Measurements from ENCODE around the gene IRAK2.
"Not testable (repeated sequence)": the region's sequence is repeated elsewhere in the genome, so short reads cannot be mapped to it uniquely, and the experiment has no call there.

The IRAK2 gene

DNA sequence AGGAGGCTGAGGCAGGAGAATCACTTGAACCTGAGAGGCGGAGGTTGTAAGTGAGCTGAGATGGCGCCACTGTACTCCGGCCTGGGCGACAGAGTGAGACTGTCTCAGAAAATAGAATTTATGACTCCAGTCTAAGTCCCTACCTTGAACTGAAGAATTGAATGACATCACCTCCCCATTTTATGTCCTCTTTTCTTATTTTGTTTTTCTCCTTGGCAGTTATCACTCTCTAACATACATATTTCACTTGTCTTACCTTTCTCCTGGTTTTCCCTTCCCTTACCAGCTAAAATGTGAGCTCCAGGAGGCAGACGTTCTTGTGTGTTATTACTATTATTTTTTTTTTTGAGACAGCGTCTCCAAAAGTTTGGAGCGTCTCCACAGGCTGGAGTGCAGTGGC, 91.1 kb downstream of the IRAK2 start:
- no peak for DNase-seq (ENCODE audit: low spot score)

DNA sequence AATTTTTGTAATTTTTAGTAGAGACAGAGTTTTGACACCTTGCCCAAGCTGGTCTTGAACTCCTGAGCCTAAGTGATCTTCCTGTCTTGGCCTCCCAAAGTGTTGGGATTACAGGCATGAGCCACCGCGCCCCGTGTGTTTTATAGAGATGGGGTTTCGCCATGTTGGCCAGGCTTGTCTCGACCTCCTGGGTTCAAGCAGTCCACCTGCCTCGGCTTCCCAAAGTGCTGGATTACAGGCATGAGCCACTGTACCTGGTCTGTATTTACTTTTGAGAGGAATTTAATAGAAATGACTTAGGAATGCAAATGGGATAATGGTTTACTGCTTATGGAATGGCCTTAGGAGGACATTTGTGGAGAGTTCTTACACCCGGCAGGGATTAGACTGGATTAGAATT, 94.3 kb downstream of the IRAK2 start:
- DNase-seq (ENCODE audit: low spot score): no peak

GRCh38 chr3:10259798-10260197, 95.1 kb downstream of the IRAK2 start:
- DNase-seq (ENCODE audit: low spot score): no peak

DNA sequence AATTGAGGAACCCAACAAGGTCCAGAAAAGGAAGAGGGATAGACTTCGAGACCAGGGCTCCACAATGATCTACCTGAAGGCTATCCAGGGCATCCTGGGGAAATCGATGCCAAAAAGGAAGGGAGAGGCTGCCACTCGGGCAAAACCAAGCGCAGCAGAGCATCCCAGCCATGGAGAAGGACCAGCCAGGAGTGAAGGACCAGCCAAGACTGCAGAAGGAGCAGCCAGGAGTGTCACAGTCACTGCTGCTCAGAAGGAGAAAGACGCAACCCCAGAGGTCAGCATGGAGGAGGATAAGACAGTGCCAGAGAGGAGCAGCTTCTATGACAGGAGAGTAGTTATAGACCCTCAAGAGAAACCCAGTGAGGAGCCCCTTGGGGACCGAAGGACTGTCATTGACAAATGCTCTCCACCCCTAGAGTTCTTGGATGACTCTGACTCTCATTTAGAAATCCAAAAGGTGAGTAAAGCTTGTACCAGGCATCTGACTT, 95.5 kb downstream of the IRAK2 start:
- no peak for DNase-seq (ENCODE audit: low spot score)

GRCh38 chr3:10262027-10262426, 97.3 kb downstream of the IRAK2 start:
- no peak for DNase-seq (ENCODE audit: low spot score)

- DNase-seq (ENCODE audit: low spot score): peak; percentile 61
Observed at GRCh38 chr3:10263646-10264363, 99.1 kb downstream of the IRAK2 start.

DNA sequence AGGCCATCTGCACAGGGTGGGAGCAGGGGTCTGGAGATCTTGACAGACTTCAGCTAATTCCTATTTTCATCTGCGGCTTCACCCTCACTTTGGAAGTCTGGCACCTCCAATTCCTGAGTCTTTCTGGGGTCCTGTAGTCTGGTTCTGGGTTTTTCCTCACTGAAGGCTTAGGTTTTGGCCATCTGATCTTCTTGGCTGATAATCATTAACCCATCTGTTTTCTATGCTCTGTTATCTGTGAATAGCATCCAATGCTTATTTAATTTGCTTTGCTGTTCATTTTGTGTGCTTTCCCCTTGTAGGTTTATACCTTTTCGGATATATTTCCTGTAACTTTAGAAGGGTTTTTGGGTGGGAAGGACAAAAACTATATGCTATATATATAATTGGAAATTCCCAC, 101.1 kb downstream of the IRAK2 start:
- DNase-seq (ENCODE audit: low spot score): no peak

DNA sequence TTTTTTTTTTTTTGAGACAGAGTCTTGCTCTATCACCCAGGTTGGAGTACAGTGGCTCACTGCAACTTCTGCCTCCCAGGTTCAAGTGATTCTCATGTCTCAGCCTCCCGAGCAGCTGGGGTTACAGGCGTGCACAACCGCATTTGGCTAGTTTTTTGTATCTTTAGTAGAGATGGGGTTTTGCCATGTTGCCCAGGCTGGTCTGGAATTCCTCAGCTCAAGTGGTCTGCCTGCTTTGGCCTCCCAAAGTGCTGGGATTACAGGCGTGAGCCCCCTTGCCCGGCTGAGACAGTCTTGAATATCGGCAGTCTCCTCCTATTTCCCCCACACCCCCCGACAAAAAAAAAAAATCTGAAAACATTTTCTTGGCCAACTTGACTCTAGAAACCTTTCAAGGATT, 102.2 kb downstream of the IRAK2 start:
- DNase-seq (ENCODE audit: low spot score): not testable (repeated sequence)

DNA sequence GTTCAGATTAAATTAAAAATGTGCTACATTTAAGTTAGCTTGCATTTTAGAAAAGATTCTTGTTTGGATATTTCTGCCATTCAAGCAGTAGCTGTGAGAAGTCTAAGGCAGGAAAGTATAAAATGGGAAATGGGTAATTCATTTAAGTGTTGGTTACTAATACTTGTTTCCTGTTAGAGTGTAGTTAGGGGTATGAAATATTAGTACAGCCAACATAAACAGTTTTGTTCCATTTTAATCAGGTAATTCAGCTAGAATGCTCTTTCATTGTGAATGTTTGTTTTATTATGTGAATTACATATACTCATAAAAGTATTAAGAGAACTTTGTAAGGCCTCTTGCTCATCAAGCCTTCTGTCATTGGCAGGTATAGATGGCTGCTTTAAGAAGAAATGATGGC, 103.4 kb downstream of the IRAK2 start:
- DNase-seq (ENCODE audit: low spot score): no peak

GRCh38 chr3:10268930-10269329, 104.2 kb downstream of the IRAK2 start:
- DNase-seq (ENCODE audit: low spot score): no peak

GRCh38 chr3:10269443-10269842, 104.7 kb downstream of the IRAK2 start:
- no peak for DNase-seq (ENCODE audit: low spot score)

GRCh38 chr3:10272476-10272875, 107.8 kb downstream of the IRAK2 start:
- DNase-seq (ENCODE audit: low spot score): not testable (repeated sequence)

- DNase-seq (ENCODE audit: low spot score): no peak
Observed at GRCh38 chr3:10272977-10273376, 108.3 kb downstream of the IRAK2 start.

- DNase-seq (ENCODE audit: low spot score): no peak
Observed at GRCh38 chr3:10273702-10274305, 109.1 kb downstream of the IRAK2 start.

DNA sequence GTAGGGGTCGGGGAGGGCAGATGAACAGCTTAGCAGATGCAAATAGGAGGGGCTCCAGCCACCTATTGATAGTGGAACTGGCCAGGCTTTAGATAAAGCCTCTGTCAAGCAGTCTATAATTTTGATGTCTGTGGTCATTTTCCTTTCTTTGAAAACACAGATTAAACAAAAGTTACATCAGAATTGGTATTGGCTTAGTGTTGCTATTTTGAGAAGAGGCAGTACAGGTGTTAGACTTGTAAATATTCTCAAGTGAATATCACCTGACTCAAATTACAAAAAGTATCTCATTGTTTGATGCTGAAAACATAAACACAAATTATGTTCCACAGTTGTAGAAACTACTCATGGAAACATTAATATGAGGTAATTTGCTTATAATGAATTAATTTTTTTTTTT, 109.9 kb downstream of the IRAK2 start:
- DNase-seq (ENCODE audit: low spot score): no peak

DNA sequence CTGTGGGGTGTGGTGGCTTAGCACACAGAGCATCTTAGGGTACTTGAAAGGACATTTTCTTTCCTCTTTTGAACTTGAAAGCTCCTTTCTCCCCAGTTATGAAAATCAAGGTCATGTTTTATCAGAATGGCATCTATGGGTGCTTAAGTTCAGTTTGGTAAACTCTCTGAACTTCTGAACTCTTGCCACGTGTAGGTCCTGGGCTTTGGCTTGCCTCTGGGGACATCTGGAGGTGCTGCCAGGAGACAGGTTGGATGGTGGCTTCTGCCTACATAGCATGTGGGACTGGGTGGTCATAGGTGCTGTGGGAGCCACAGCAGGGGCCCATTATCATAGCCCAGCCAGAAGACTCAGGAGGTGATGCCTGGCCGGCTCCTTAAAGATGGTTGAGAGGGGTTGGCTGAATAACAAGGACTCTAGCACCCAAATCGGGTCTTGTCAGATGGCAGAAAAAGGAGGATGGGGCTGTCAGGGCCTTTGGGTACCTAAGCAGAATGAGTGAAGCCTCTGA, 112.5 kb downstream of the IRAK2 start:
- no peak for DNase-seq (ENCODE audit: low spot score)

DNA sequence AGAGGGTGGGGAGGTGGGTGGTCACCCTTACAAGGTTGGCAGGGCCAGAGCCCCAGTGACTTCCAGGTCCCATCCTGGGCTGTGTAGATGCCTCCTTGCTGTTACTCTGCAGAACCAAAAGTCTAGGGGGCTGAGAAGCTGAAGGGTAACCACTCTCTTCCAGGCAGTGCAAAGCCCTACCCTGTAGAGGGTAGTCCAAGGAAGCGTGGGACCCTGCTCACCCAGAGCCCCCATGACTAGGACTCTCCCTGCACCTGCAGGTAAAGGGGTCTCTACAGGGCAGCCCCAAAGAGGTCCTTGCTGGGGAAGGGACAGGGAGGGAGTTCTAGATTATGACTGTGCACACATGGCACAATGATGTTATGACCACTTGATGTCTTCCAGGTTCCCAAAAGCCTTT, 113.8 kb downstream of the IRAK2 start:
- DNase-seq (ENCODE audit: low spot score): no peak

GRCh38 chr3:10279384-10280176, 114.9 kb downstream of the IRAK2 start:
- no peak for DNase-seq (ENCODE audit: low spot score)

DNA sequence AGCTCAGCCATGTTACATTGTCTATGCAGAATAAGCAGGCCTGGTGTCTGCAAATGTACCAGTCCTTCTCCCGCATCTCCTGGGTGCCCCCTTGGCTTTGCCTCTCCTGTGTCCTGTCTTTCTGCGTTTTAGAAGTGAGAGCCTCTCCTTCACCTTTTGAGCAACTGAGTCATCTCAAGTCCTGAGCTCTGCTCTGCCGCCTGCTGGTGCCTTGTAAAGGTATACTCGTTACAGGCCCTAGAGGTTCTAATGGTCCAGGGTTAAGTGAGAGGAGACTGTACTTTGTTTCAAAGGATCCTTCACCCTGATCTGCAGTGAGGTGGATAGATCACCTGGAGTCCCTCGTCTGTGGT, 115.4 kb downstream of the IRAK2 start:
- no peak for DNase-seq (ENCODE audit: low spot score)

DNA sequence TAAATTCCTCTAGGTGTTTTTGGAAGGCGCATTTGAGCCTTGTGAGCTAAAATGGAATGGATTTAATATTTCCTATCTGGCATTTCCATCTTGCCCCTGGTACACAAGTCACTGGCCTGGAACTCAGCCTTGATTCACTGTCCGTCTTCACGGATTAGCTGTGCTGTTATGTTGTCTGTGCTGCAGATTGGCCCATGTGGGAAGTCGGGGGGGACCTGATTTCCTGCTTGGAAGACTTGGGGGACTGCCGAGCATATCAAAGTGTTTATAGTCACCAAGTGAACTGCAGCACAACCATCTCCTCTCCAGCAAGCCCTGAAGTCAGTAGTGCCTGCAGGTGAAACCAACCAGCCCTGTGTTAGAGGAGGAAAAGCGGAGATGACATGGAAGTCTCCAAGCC, 115.9 kb downstream of the IRAK2 start:
- no peak for DNase-seq (ENCODE audit: low spot score)

DNA sequence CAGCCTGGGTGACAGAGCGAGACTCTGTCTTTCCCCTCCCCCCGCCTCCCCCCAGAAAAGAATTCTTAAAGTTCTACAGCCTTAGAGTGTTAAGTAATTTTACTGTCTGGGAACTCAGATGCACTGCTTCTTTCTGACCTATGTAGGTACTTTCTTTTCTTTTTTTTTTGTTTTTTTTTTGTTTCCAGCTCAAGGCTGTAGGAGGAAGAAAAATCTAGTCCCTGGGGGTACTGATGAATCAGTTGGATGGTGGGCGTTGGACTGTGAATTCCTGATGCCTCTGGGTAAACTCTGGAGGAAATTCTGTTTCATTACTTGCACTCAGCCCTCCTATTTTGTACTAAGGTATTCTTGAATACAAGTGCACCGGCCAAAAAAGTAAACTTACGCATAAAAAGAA, 117.2 kb downstream of the IRAK2 start:
- no peak for DNase-seq (ENCODE audit: low spot score)

- DNase-seq (ENCODE audit: low spot score): no peak
Observed at GRCh38 chr3:10283638-10284037, 118.9 kb downstream of the IRAK2 start.

DNA sequence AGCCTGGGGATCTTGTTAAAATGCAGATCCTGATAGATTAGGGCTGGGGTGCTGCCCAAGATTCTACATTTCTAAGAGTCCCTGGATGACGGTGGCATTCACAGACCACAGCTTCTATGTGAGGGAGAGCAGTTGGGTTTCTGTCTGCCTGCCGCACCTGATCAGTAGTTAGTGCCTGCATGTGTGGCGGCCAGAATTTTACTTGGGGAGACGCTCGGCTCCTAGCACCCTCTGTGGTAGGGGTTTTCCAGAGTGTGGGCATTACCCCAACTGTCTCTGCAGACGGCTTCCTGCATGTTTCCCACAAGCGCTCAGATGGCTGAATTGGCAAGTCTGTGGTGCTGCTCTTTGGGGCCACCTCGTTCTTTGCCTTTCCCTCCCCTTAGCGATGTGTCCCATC, 119.8 kb downstream of the IRAK2 start:
- DNase-seq (ENCODE audit: low spot score): no peak
